ENCODE measurements around the gene SPOCK3.

DNA sequence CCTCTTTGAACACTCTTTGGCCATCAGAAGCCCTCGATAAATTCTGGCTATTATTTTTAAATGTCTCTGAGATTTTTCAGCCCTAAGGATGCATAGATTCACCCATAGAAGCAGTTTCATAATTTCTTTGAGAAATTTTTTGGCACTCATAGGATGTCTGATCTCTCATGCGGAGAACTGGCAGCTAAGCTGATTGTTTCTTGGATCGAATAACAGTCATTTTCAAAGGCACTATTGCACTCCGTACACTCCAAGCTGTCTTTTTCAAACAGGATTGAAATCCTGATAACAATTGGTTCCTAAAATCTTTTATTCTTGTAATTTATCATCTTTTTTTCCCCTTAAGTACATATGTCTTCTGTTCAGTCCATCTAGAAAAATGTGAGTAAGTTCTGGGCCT, 411.9 kb downstream of the SPOCK3 start:
- TF ChIP-seq, protein P1, sequence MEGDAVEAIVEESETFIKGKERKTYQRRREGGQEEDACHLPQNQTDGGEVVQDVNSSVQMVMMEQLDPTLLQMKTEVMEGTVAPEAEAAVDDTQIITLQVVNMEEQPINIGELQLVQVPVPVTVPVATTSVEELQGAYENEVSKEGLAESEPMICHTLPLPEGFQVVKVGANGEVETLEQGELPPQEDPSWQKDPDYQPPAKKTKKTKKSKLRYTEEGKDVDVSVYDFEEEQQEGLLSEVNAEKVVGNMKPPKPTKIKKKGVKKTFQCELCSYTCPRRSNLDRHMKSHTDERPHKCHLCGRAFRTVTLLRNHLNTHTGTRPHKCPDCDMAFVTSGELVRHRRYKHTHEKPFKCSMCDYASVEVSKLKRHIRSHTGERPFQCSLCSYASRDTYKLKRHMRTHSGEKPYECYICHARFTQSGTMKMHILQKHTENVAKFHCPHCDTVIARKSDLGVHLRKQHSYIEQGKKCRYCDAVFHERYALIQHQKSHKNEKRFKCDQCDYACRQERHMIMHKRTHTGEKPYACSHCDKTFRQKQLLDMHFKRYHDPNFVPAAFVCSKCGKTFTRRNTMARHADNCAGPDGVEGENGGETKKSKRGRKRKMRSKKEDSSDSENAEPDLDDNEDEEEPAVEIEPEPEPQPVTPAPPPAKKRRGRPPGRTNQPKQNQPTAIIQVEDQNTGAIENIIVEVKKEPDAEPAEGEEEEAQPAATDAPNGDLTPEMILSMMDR (IDR thresholded peaks at IDR 0.05), result no peak
- TF ChIP-seq ZNF121 (CRISPR knock-in tag; IDR thresholded peaks at IDR 0.05), result no peak
- no peak for TF ChIP-seq NFYB (CRISPR knock-in tag; conservative IDR thresholded peaks at IDR 0.05; ENCODE audit: low read depth)
- TF ChIP-seq, protein P2, sequence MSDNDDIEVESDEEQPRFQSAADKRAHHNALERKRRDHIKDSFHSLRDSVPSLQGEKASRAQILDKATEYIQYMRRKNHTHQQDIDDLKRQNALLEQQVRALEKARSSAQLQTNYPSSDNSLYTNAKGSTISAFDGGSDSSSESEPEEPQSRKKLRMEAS (CRISPR knock-in tag; IDR thresholded peaks at IDR 0.05), result no peak
- TF ChIP-seq FOXJ3 (CRISPR knock-in tag; IDR thresholded peaks at IDR 0.05; ENCODE audit: borderline replicate concordance), result no peak
- no peak for TF ChIP-seq CBFB (CRISPR knock-in tag; IDR thresholded peaks at IDR 0.05; ENCODE audit: low read depth)

All from WTC11 (cell line).